ENCODE results near the gene STARD7. TPM values are rescaled to one million over a fixed set of nuclear protein-coding genes. Genes with fewer than 3 reads are reported as not detected.

The STARD7 gene
- total RNA-seq, 1 experiment from 2014 or later, result 100 TPM

DNA sequence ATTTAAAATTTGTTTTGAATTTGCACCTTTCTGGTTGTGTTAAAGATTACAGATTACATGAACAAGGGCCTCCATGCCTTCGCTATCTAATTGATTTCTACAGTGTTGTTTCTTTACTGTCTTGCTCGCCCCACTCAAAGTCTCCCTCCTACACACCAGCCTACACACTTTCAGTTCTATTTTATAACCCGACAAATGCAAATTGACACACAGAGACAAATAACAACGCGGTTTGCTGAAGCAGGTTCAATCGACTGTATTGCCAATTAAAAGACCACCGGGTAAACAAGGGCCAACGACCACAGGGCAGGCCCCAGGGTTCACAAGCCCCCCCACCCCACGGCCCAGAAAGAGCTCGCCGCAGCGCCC is 869 bp downstream of the STARD7 start:
- Histone ChIP-seq H3K9me3 (no peaks in the 10 kb centered on the region), H3K4me3 (peak overlapping the region; percentile 93), H3K27me3 (no peaks in the 10 kb centered on the region), H3K36me3 (peaks cover 7% of the 10 kb centered on the region)
- no peak for DNase-seq

DNA sequence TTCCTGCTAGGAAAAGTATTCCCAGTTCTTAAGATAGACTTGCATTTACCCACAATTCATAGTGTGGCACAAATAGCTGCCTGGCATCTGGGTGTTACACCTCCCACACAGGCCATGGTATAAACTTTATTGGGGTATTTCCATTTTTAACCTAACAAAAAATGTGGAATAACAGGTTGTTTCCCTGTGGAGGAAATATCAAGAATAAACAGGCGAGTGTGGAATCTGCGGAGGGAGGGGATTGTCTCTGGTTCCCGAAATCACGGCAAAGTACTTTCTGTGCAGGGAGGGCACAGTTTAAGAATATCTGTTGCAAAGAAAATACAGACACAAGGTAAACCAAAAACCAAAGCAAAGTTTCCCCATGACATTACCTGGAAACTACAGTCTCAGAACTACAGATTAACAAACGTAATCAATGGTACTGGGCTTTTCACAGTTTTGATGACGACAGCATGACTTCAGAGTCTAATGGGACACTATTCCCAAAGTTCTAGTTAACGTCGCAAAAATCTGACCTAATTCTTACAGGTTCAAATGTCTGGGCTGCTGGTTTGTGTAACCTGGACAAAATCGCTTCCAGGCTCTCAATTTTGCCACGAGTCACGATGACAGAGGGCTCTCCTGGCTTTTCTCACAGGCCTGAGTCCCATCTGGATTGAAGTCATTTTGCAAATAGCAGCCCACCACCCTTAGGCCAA is 1.4 kb downstream of the STARD7 start:
- Histone ChIP-seq H3K4me3 (peak overlapping the region; percentile 93), H3K27me3 (no peaks in the 10 kb centered on the region), H3K36me3 (peaks cover 13% of the 10 kb centered on the region), H3K9me3 (no peaks in the 10 kb centered on the region)
- no peak for DNase-seq

GRCh38 chr2:96205888-96206287 is 2.7 kb downstream of the STARD7 start:
- peaks cover 13% of the 10 kb centered on the region for H3K36me3 ChIP-seq
- H3K27me3 ChIP-seq, result no peaks in the 10 kb centered on the region
- no peaks in the 10 kb centered on the region for H3K9me3 ChIP-seq
- peak; percentile 43 for DNase-seq
- H3K4me3 ChIP-seq, result peak overlapping the region; percentile 5

- Histone ChIP-seq H3K27me3 (no peaks in the 10 kb centered on the region), H3K36me3 (peaks cover 13% of the 10 kb centered on the region), H3K9me3 (no peaks in the 10 kb centered on the region), H3K4me3 (peak overlapping the region; percentile 5; the same call in 1 of the 2 replicates)
- no peak for DNase-seq
Observed at GRCh38 chr2:96204836-96205624, 3.6 kb downstream of the STARD7 start.

- Histone ChIP-seq H3K36me3 (peaks cover 14% of the 10 kb centered on the region), H3K4me3 (no peak overlapping the region)
- no peak for DNase-seq
Observed at GRCh38 chr2:96203130-96204028, 5.2 kb downstream of the STARD7 start.

DNA sequence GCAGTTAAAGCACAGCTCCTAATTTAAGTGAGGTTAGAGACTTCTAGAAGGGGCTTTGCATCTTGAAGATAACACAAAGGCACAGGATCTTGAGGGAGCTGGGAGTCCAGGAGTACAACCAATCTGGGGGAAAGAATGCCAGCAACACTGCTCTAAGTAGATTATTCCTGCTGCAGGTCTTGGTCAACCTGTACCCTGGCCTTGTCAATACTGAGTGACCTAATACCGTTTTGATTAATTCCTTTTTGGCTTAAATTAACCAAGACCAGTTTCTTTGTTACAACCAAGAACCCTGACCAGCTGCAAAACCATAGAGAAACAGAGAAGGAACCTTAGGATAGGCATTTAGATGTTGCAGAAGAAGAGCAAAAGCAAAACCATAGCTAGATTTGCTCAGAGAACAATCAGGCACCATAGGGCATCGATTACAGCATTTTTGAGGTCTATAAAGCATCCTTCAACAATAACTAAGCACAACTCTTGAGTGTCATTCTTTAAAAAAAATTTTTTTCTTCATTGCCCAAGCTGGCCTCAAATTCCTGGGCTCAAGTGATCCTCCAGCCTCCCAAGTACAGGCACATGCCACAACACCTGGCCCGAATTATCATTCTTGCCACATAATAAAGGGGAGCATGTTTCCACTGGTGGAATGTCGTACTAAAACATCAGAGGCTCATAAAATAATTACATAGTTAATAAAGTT is 6.3 kb downstream of the STARD7 start:
- H3K4me3 ChIP-seq, result no peak overlapping the region
- peaks cover 17% of the 10 kb centered on the region for H3K36me3 ChIP-seq

More at GRCh38 chr2:96203130-96204028, 5.2 kb downstream of the STARD7 start:
- no peaks in the 10 kb centered on the region for H3K9me3 ChIP-seq
- no peaks in the 10 kb centered on the region for H3K27me3 ChIP-seq

DNA sequence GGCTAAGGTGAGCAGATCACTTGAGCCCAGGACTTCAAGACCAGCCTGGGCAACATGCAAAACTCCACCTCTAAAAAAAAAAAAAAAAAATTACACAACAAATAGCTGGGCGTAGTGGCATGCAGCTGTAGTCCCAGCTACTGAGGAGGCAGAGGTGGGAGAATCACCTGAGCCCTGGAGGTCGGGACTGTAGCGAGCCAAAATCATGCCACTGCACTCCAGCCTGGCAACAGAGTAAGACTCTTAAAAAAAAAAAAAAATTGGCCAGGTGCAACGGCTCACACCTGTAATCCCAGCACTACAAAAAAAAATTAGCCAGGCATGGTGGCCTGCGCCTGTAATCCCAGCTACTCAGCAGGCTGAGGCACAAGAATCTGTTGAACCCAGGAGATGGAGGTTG is 7.3 kb downstream of the STARD7 start:
- Histone ChIP-seq H3K9me3 (no peaks in the 10 kb centered on the region), H3K27me3 (no peaks in the 10 kb centered on the region), H3K36me3 (peaks cover 17% of the 10 kb centered on the region), H3K4me3 (no peak overlapping the region)
- DNase-seq, result no peak

More for the DNA sequence above, 6.3 kb downstream of the STARD7 start:
- DNase-seq, result no peak
- Histone ChIP-seq H3K27me3 (no peaks in the 10 kb centered on the region), H3K9me3 (no peaks in the 10 kb centered on the region)

DNA sequence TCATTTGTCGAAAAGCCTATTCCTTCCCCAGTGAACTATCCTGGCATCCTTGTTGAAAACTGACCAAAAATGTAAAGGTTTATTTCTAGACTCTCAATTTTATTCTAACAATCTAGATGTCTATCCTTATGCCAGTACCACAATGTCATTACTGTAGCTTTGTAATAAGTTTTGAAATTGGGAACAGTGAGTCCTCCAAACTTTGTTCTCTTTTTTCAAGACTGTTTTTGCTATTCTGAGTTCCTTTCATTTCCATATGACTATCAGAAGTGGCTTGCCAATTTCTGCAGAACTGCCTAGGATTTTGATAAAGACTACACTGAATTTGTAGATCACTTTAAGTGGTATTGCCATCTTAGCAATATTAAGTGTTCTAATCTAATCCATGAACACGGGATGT is 9.7 kb downstream of the STARD7 start:
- no peak for DNase-seq
- no peaks in the 10 kb centered on the region for H3K27me3 ChIP-seq
- H3K4me3 ChIP-seq, result no peak overlapping the region
- peaks cover 27% of the 10 kb centered on the region for H3K36me3 ChIP-seq
- no peaks in the 10 kb centered on the region for H3K9me3 ChIP-seq

- Histone ChIP-seq H3K36me3 (peaks cover 33% of the 10 kb centered on the region), H3K27me3 (no peaks in the 10 kb centered on the region), H3K4me3 (no peak overlapping the region), H3K9me3 (no peaks in the 10 kb centered on the region)
- DNase-seq, result peak; percentile 61
Observed at GRCh38 chr2:96197546-96198255, 10.9 kb downstream of the STARD7 start.

DNA sequence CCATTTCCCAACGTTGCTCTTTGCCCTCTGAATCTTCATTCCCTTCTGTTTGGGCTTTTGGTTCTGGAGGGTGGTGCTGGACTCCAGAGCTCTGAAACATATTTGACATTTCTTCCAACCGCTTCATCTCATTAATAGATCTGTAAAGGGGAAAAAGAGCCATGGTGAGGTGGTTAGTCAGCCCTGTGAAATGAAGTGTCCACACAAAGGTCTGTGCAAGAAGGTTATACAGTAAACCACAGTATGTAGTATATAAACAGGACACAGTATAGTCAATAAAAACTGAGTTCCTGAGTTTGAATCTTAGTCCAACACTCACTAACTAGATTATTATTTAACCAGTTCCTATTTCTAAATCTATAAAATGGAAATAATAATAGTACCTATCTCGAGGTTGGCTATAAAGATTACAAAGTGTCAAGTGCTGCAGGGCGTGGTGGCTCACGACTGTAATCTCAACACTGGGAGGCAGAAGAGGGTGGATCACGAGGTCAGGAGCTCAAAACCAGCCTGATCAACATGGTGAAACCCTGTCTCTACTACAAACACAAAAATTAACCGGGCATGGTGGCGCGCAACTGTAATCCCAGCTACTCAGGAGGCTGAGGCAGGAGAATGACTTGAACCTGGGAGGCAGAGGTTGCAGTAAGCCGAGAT is 13.1 kb downstream of the STARD7 start:
- Histone ChIP-seq H3K36me3 (peaks cover 50% of the 10 kb centered on the region), H3K4me3 (no peak overlapping the region), H3K27me3 (no peaks in the 10 kb centered on the region), H3K9me3 (no peaks in the 10 kb centered on the region)
- no peak for DNase-seq

GRCh38 chr2:96191937-96192670 is 16.5 kb downstream of the STARD7 start:
- Histone ChIP-seq H3K36me3 (peaks cover 68% of the 10 kb centered on the region), H3K4me3 (no peak overlapping the region), H3K27me3 (no peaks in the 10 kb centered on the region), H3K9me3 (no peaks in the 10 kb centered on the region)
- no peak for DNase-seq

GRCh38 chr2:96188821-96189526 is 19.7 kb downstream of the STARD7 start:
- no peak for DNase-seq
- Histone ChIP-seq H3K4me3 (no peak overlapping the region), H3K9me3 (no peaks in the 10 kb centered on the region), H3K36me3 (peaks cover 89% of the 10 kb centered on the region), H3K27me3 (no peaks in the 10 kb centered on the region)

- H3K36me3 ChIP-seq, result peaks cover 67% of the 10 kb centered on the region
- H3K4me3 ChIP-seq, result no peak overlapping the region
- H3K27me3 ChIP-seq, result no peaks in the 10 kb centered on the region
- no peaks in the 10 kb centered on the region for H3K9me3 ChIP-seq
- no peak for DNase-seq
Observed at GRCh38 chr2:96186562-96186961, 22.1 kb downstream of the STARD7 start.

- Histone ChIP-seq H3K36me3 (peaks cover 57% of the 10 kb centered on the region), H3K4me3 (no peak overlapping the region), H3K27me3 (no peaks in the 10 kb centered on the region), H3K9me3 (no peaks in the 10 kb centered on the region)
- no peak for DNase-seq
Observed at GRCh38 chr2:96185516-96185915, 23.1 kb downstream of the STARD7 start.
